ENCODE data around the gene NDUFB5.

NDUFB5 gene

GRCh38 chr3:179646177-179646576 lies 41.6 kb downstream of the NDUFB5 start:
- H3K79me2 ChIP-seq (ENCODE audit: insufficient read depth, low read length), result no peaks in the 10 kb centered on the region
- peaks cover 11% of the 10 kb centered on the region; the same call in 1 of the 2 replicates for H3F3A ChIP-seq (ENCODE audit: insufficient read depth)
- H3K4me2 ChIP-seq (ENCODE audit: low read depth, low read length, poor library complexity, severe bottlenecking), result no peak overlapping the region
- H2AFZ ChIP-seq (ENCODE audit: low read depth, low read length, severe bottlenecking), result no peak overlapping the region
- H3K4me3 ChIP-seq (ENCODE audit: insufficient read depth, low read length, poor library complexity, severe bottlenecking), result no peak overlapping the region
- H3K9me3 ChIP-seq (ENCODE audit: insufficient read depth, low read length), result no peaks in the 10 kb centered on the region
- no peak overlapping the region for H3K9ac ChIP-seq (ENCODE audit: low read length)
- no peak for TF ChIP-seq CTCF (IDR thresholded peaks at IDR 0.05; ENCODE audit: insufficient read depth, low read length, poor library complexity, severe bottlenecking)
- TF ChIP-seq EZH2phosphoT487 (conservative IDR thresholded peaks at IDR 0.05; ENCODE audit: low read length), result no peak
- H3K9me2 ChIP-seq (replicated peaks; ENCODE audit: insufficient read depth, low read length), result no peaks in the 10 kb centered on the region
- no peaks in the 10 kb centered on the region for H4K20me1 ChIP-seq (ENCODE audit: low read depth, low read length)
- no peak overlapping the region for H3K27ac ChIP-seq (ENCODE audit: low read depth, low read length)
- no peaks in the 10 kb centered on the region for H3K36me3 ChIP-seq (ENCODE audit: low read length)
- no peaks in the 10 kb centered on the region for H3K27me3 ChIP-seq (ENCODE audit: low read length)

- H3K9me3 ChIP-seq (ENCODE audit: insufficient read depth, low read length), result no peaks in the 10 kb centered on the region
- TF ChIP-seq EZH2phosphoT487 (conservative IDR thresholded peaks at IDR 0.05; ENCODE audit: low read length) (no peak), CTCF (IDR thresholded peaks at IDR 0.05; ENCODE audit: insufficient read depth, low read length, poor library complexity, severe bottlenecking) (no peak)
- H2AFZ ChIP-seq (ENCODE audit: low read depth, low read length, severe bottlenecking), result peak overlapping the region; percentile 92
- H3K4me2 ChIP-seq (ENCODE audit: low read depth, low read length, poor library complexity, severe bottlenecking), result peak overlapping the region; percentile 63
- H4K20me1 ChIP-seq (ENCODE audit: low read depth, low read length), result peaks cover 9% of the 10 kb centered on the region; the same call in 1 of the 2 replicates
- H3K9ac ChIP-seq (ENCODE audit: low read length), result peak overlapping the region; percentile 88
- H3K4me3 ChIP-seq (ENCODE audit: insufficient read depth, low read length, poor library complexity, severe bottlenecking), result peak overlapping the region; percentile 64
- H3F3A ChIP-seq (ENCODE audit: insufficient read depth), result peaks cover 26% of the 10 kb centered on the region
- H3K36me3 ChIP-seq (ENCODE audit: low read length), result no peaks in the 10 kb centered on the region
- H3K79me2 ChIP-seq (ENCODE audit: insufficient read depth, low read length), result peaks cover 32% of the 10 kb centered on the region
- H3K27me3 ChIP-seq (ENCODE audit: low read length), result no peaks in the 10 kb centered on the region
- peak overlapping the region; percentile 81 for H3K27ac ChIP-seq (ENCODE audit: low read depth, low read length)
- no peaks in the 10 kb centered on the region for H3K9me2 ChIP-seq (replicated peaks; ENCODE audit: insufficient read depth, low read length)
Observed at GRCh38 chr3:179651687-179652446, 47.3 kb downstream of the NDUFB5 start.

GRCh38 chr3:179652447-179653095 lies 48.0 kb downstream of the NDUFB5 start, which contains the start of gene USP13:
Gene USP13 (plus strand): TSS chr3:179653040. CDS start chr3:179653226, 186 bp downstream.
- H3K27ac ChIP-seq (ENCODE audit: low read depth, low read length), result peak within 1 kb of the TSS; percentile 81
- no peaks in the 10 kb centered on the region for H3K9me3 ChIP-seq (ENCODE audit: insufficient read depth, low read length)
- peak within 1 kb of the TSS; percentile 93 for H3K4me3 ChIP-seq (ENCODE audit: insufficient read depth, low read length, poor library complexity, severe bottlenecking)
- TF ChIP-seq CTCF (IDR thresholded peaks at IDR 0.05; ENCODE audit: insufficient read depth, low read length, poor library complexity, severe bottlenecking) (no peak), EZH2phosphoT487 (conservative IDR thresholded peaks at IDR 0.05; ENCODE audit: low read length) (no peak)
- H3K79me2 ChIP-seq (ENCODE audit: insufficient read depth, low read length), result peaks cover 38% of the 10 kb centered on the region
- peak within 1 kb of the TSS; percentile 93 for H2AFZ ChIP-seq (ENCODE audit: low read depth, low read length, severe bottlenecking)
- peaks cover 9% of the 10 kb centered on the region; the same call in 1 of the 2 replicates for H4K20me1 ChIP-seq (ENCODE audit: low read depth, low read length)
- H3K9ac ChIP-seq (ENCODE audit: low read length), result peak within 1 kb of the TSS; percentile 88
- no peaks in the 10 kb centered on the region for H3K36me3 ChIP-seq (ENCODE audit: low read length)
- no peaks in the 10 kb centered on the region for H3K27me3 ChIP-seq (ENCODE audit: low read length)
- H3F3A ChIP-seq (ENCODE audit: insufficient read depth), result peaks cover 26% of the 10 kb centered on the region
- no peaks in the 10 kb centered on the region for H3K9me2 ChIP-seq (replicated peaks; ENCODE audit: insufficient read depth, low read length)
- peak within 1 kb of the TSS; percentile 63 for H3K4me2 ChIP-seq (ENCODE audit: low read depth, low read length, poor library complexity, severe bottlenecking)
